Measurements from ENCODE around the gene ARIH2. TPM values are rescaled to one million over a fixed set of nuclear protein-coding genes. Genes with fewer than 3 reads are reported as not detected.

The ARIH2 gene
- total and polyA plus RNA-seq, 2 of the 8 experiments (the other 6 are each of a cell fraction or from before 2014, with no cell fraction given), result 72.9 to 136 TPM

DNA sequence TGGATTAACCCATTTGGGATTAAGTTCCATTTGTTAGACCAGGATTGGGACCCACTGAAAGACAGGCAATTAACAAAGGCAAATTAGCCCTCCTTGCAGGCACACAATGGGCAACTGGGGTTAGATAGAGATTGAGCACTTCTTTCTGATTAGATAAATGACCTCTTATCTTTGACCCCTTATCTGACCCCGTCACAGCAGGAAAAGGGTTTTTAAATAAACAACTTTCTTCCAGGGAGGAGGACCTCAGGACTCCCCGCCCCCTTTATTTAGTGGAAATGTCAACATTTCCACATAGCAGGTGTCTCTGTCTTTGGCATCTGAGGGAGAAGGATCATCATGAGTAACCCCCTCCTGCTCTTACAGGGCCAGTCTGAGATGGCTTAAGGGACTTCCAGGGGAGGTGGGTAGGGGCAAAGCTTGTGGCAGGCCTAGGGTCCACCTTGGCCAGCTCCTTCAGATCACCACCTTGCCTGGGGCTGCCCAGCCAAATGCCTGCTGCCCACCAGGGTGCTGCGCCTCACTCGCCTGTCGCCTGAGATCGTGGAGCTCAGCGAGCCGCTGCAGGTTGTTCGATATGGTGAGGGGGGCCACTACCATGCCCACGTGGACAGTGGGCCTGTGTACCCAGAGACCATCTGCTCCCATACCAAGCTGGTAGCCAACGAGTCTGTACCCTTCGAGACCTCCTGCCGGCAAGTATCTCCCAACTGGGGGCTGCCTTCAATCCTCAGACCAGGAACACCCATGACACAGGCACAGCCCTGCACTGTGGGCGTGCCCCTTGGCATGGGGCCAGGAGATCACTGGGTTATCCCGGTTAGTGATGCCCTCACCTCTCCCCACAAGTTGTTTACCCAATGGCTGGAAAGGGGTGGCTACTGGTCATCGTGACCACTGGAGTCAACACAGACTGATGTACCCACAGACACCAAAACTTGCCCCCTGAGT lies 86.0 kb downstream of the ARIH2 start:
- peaks cover 12% of the 10 kb centered on the region for H3K23me2 ChIP-seq (ENCODE audit: low read depth, low read length)
- no peak overlapping the region for H2AFZ ChIP-seq (ENCODE audit: low read length)
- H2AK5ac ChIP-seq (ENCODE audit: low read depth, low read length), result no peak overlapping the region
- H3K27ac ChIP-seq (ENCODE audit: low read depth, low read length), result no peak overlapping the region
- peaks cover 11 to 18% of the 10 kb centered on the region in 2 experiments for H3K79me2 ChIP-seq (ENCODE audit: control insufficient read depth in 1 of 2, insufficient read depth in 2 of 2, low read length in 2 of 2)
- peaks cover 7% of the 10 kb centered on the region for H3K79me1 ChIP-seq (ENCODE audit: low read depth, low read length)
- H3K9ac ChIP-seq (replicated peaks in 1 of 4; ENCODE audit: extremely low read depth in 1 of 4, low read depth in 3 of 4, low read length in 3 of 4), result no peak overlapping the region
- H3K18ac ChIP-seq (ENCODE audit: extremely low read depth, low read length), result no peak overlapping the region
- no peak for TF ChIP-seq RAD21 (IDR thresholded peaks at IDR 0.05 in 1 of 2, conservative IDR thresholded peaks at IDR 0.05 in 1 of 2; ENCODE audit: low read depth in 2 of 2, low read length in 2 of 2)
- TF ChIP-seq PHF8 (conservative IDR thresholded peaks at IDR 0.05; ENCODE audit: low read depth, low read length), result no peak
- no peak for TF ChIP-seq GTF2F1 (IDR thresholded peaks at IDR 0.05; ENCODE audit: borderline replicate concordance, low read depth, low read length)
- no peak for TF ChIP-seq POU5F1 (IDR thresholded peaks at IDR 0.05; ENCODE audit: low read depth, low read length)
- TF ChIP-seq SUZ12 (IDR thresholded peaks at IDR 0.05; ENCODE audit: low read length), result no peak
- peaks cover 0 to 13% (median 9%) of the 10 kb centered on the region in 4 experiments; a peak in 6 of 7 replicates for H3K4me1 ChIP-seq (replicated peaks in 1 of 4; ENCODE audit: control insufficient read depth in 3 of 4, insufficient read depth in 4 of 4, low read length in 3 of 4)
- 90% methylated on average over 16 of the region's 16 CpGs; no CpG with 5 or more reads in 1 of the 2 experiments for WGBS, 2 experiments (ENCODE audit: extremely low coverage in 1 of 2, insufficient coverage in 1 of 2, insufficient read length in 1 of 2, insufficient replicate concordance in 2 of 2, low coverage in 1 of 2, low lambda C conversion rate in 2 of 2, missing lambda C conversion rate in 1 of 2)
- CTCF ChIA-PET (ENCODE audit: partially characterized antibody), result interaction anchor here (5.0 to 24.3 kb wide), 3 partner anchors 11 to 17 kb away, joined by 36 to 467 read pairs (median 42); partner anchors contain the start of genes NDUFAF3 and P4HTM
- H2BK15ac ChIP-seq (ENCODE audit: low read length), result no peak overlapping the region; the same call in 1 of the 2 replicates
- H3K23ac ChIP-seq (ENCODE audit: insufficient read length), result no peak overlapping the region
- peaks cover 0 to 5% (median 1%) of the 10 kb centered on the region in 4 experiments; a peak in 2 of 8 replicates for H3K36me3 ChIP-seq (ENCODE audit: control insufficient read depth in 2 of 4, insufficient read depth in 4 of 4, low read length in 3 of 4)
- H3K9me3 ChIP-seq (ENCODE audit: insufficient read depth in 2 of 2, low read depth in 1 of 2, low read length in 1 of 2), result no peaks in the 10 kb centered on the region
- H3K14ac ChIP-seq (ENCODE audit: insufficient read length), result no peak overlapping the region
- H2BK12ac ChIP-seq (ENCODE audit: low read depth, low read length), result peak overlapping the region; percentile 50; the same call in 1 of the 2 replicates
- H3K27me3 ChIP-seq (replicated peaks in 1 of 4; ENCODE audit: control insufficient read depth in 3 of 4, extremely low read depth in 1 of 4, insufficient read depth in 3 of 4, low read length in 3 of 4), result no peaks in the 10 kb centered on the region
- H3K4me2 ChIP-seq (ENCODE audit: insufficient read depth in 1 of 2, low read depth in 2 of 2, low read length in 2 of 2), result no peak overlapping the region
- H3K4ac ChIP-seq (replicated peaks; ENCODE audit: insufficient read length, low read depth, low read length), result no peak overlapping the region
- POLR2A ChIA-PET (ENCODE audit: partially characterized antibody), result interaction anchor here (0.6 to 38.8 kb wide), 7 partner anchors 2 to 812 kb away, joined by 3 to 1518 read pairs (median 3); partner anchors contain the start of genes CELSR3, DALRD3, IMPDH2 and NDUFAF3
- no peak overlapping the region for H4K8ac ChIP-seq (ENCODE audit: extremely low read depth, insufficient read depth, low read length)
- no peak for DNase-seq (ENCODE audit: low read depth in 1 of 2, low spot score in 2 of 2)
- no peak overlapping the region for H3K4me3 ChIP-seq (ENCODE audit: extremely low read depth in 1 of 4, insufficient read depth in 2 of 4, low read depth in 3 of 4, low read length in 4 of 4)
- no peak for FAIRE-seq
- H4K20me1 ChIP-seq (replicated peaks in 1 of 2; ENCODE audit: control insufficient read depth in 1 of 2, insufficient read depth in 2 of 2, low read length in 2 of 2), result peaks cover 7 to 12% of the 10 kb centered on the region in 2 experiments
- H4K91ac ChIP-seq (replicated peaks; ENCODE audit: insufficient read length, low read length), result no peak overlapping the region
- no peak overlapping the region for H2BK120ac ChIP-seq (replicated peaks; ENCODE audit: low read depth, low read length)
- no peak overlapping the region for H2BK20ac ChIP-seq (ENCODE audit: low read length)
- no peak overlapping the region for H4K5ac ChIP-seq (ENCODE audit: insufficient read length, low read depth, low read length)
- no peak overlapping the region for H2BK5ac ChIP-seq (ENCODE audit: low read depth, low read length)
- H3K56ac ChIP-seq (replicated peaks; ENCODE audit: insufficient read length, low read depth, low read length), result no peak overlapping the region

All from H1 (cell line).